ENCODE results near the gene ANKS1A. TPM values are rescaled to one million over a fixed set of nuclear protein-coding genes. Genes with fewer than 3 reads are reported as not detected.

ANKS1A gene
- total RNA-seq, 1 donor, result 4.8 TPM

Other genes starting within 250 kb of the ANKS1A start
- 43.2 TPM for gene ILRUN, start 192.5 kb upstream of the ANKS1A start, total RNA-seq
- 72.4 TPM for gene SNRPC, start 131.8 kb upstream of the ANKS1A start, total RNA-seq
- gene BLTP3A, start 97.2 kb upstream of the ANKS1A start, total RNA-seq, result 10.4 TPM
- 21.4 TPM for gene TAF11, start 1.2 kb upstream of the ANKS1A start, total RNA-seq